Kidney glomerular epithelial cell (primary cell): Measurements from ENCODE around the gene SLX4IP.

Source experiments
- DNase-seq: peaks from one replicate; lab custom pipeline; 2025; lab: John Stamatoyannopoulos, UW

SLX4IP gene

GRCh38 chr20:10635476-10636208 is 200.5 kb downstream of the SLX4IP start:
- no peak for DNase-seq

- DNase-seq = no peak
These were observed 201.3 kb downstream of the SLX4IP start for GRCh38 chr20:10636326-10636818.

- no peak for DNase-seq
These were observed 202.0 kb downstream of the SLX4IP start for GRCh38 chr20:10637031-10637559.

DNA sequence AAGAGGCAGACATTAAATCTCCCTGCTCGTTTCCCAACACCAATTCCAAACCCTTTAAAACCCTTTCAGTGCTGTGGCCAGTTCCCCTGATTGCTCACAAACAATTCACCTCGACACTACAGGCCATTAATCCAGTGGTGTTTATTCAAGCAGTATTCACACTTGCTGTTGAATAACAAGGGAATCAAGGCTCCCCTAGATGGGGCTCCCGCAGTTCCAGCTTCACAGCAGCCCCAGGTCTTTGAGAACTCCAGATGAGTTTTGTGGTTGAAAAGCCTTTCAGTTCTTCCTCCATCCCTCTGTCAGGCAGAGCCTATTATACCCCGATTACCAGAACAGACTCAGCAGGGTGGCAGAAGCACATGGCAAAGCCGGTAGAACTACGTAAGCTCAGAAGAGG is 202.5 kb downstream of the SLX4IP start:
- DNase-seq = no peak

DNA sequence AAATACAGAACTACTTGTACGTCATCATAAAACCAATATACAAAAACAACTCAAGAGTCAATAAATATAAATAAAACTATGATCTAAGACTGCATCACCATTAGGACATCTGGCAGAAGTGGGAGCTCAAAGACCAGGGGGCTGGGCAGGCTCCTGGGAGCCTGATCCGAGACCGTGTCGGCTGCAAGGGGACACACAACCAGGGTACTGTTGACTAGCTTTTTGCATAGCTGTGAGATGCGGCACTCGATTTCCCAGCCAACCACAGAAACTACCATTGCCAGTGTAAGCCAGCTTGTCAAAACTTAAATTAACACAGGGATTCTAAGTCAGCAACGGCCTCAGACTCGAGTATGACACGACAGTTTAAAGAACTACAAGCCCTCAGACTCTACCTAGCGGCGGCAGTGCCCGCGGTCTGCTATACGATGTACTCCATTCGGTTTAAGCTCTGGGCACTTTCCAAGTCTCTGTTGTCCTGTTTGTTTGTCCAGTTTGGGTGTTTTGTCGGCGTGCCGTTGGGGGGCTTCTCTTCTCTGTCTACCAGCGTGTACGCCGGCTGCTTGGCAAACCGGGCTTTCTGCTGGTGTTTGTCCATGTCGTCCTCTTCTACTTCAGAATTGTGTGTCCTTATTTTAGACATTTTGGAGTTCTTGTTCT is 204.1 kb downstream of the SLX4IP start:
- DNase-seq = no peak

DNA sequence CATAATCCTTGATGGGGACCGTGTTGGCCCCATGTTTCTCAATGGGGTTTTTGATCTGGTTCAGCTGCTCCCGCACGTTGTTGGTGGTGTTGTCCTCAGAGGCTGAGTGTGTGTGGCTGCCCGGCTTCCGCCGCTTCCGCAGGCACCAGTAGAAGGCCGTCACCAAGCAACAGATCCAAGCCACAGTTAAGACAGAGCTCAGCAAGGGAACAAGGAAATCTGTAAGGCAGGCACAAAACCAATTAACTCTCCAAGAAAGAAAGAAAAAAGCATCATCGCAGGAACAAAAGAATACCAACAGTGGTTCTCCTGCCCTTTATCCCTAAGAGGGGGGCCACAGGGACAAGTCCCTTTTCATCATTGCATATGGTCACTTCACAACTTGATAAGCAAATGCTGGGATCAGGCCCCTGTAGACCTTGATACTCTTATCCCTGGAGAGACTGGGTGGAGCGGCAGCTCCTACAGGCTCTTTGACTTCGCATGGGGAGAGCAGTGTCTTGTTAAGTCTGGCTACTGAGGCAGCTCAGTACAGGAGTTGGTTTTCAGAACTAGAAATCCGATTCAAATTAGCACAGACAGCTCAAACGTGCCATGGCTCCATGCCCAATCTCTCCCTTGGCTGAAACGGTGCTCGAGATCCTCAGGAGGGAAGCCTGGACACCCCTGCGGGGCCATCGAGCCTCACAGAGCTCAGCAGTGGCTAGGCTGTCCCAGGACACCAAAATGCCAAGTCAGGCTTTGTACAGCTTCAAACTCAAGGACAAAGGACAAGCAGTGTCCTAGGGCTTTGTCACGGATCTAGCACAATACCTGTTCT is 204.8 kb downstream of the SLX4IP start:
- no peak for DNase-seq

GRCh38 chr20:10640897-10641296 is 205.8 kb downstream of the SLX4IP start:
- no peak for DNase-seq

- DNase-seq = no peak
These were observed 206.4 kb downstream of the SLX4IP start for GRCh38 chr20:10641467-10641866.

- DNase-seq = no peak
These were observed 206.8 kb downstream of the SLX4IP start for GRCh38 chr20:10641893-10642292.

DNA sequence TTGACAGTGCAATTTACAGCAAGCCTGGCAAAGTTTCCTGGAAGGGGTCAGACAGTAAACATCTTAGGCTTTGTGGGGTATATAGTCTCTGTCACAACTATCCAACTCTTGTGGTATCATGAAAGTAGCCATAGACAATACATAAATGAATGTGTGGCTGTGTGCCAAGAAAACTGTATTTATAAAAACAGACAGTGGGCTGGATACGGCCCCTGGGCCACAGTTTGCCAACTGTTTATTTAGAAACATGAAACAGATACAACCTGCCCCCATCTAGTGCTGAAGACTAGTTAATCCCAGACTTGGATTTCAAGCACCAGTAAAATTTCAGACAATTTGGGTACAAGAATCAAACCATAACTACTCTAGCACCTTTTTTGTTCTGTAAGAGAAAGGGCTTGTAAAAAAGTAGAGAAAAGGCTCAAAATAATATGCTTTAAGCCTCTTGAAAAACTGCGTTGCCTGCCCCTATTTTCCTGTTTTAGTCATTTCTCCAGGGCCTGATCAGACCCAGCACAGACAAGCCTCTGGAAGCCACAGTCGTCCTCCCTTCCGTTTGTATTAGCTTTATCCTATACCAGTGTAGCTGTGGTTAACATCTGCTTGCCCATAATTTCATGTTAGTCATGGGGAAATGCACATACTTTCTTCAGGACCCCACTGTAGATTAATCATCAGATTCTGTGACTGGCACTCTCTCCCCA is 207.9 kb downstream of the SLX4IP start:
- DNase-seq = no peak

- no peak for DNase-seq
These were observed 208.4 kb downstream of the SLX4IP start for GRCh38 chr20:10643560-10643873.

GRCh38 chr20:10644458-10645204 is 209.5 kb downstream of the SLX4IP start:
- no peak for DNase-seq

DNA sequence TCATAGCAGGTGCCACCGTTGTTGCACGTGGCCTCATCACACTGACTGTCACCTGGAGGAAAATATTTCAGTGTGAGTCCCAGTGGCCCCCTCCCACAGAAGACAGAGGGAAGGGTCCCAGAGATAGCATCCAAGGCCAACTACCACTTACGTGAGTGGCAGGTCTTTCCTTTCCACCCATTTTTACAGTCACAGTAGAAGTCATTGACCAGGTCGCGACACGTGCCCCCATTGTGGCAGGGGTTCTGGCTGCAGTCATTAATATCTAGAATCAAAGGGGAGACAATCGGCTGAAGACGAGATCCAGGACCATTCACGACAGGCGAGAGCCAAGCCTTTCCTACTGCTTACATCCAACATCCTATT is 210.1 kb downstream of the SLX4IP start:
- no peak for DNase-seq

- DNase-seq = no peak
These were observed 210.9 kb downstream of the SLX4IP start for GRCh38 chr20:10646006-10646405.

DNA sequence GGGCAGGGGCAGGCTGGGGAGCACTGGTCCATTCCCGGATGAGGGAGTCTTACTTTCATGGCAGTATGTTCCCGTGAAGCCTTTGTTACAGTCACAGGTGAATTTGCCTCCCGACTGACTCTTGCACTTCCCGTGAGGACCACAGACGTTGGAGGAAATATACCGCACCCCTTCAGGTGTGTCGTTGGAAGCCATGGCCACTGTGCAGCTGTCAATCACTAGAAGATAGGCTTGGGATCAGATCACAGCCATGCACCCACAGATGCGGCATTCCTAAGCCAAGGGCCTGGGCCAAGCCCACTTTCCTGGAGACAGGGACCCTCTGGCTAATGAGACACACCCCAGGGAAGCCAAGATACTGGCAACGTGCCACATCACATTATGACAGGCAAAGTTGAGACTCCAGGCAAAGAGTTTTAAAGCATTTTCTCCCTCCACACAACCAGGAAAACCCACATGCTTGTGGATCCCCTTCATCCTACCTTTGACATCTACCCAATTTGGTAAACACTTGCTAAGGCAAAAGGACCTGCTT is 211.8 kb downstream of the SLX4IP start:
- no peak for DNase-seq

DNA sequence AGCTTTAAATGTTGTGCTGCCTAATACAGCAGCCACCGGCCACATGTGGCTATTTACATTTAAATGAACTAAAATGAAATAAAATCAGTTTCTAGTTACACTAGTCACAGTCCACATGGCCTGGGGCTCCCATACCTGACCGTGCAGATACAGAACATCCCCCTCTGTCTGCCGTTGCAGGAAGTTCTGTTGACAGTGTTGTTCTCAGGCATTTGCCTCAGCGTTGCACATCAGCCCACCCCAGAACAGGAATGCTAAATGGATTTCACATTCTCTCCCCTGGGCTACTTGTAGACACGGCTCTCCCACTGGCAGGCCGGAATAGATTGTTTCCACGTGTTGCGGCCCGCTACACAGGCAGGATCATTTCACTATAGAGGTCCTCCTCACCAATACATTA is 212.4 kb downstream of the SLX4IP start:
- DNase-seq = no peak

DNA sequence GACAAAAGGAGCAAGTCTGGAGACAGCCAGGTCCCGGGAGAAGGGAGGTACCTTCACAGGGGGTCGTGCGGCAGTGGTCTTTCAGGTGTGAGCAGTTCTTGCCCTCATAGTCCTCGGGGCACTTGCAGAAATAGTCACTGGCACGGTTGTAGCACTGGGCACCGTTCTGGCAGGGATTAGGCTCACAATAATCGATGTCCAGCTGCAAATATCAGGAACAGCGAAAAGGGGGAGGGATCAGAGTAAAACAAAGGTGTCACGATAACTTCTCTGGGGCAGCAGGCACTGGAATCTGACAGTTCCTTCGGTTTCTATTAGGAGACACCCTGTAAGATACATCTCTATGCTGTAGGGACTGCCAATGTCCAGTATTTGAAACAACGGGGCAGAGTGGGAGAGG is 212.8 kb downstream of the SLX4IP start:
- no peak for DNase-seq

DNA sequence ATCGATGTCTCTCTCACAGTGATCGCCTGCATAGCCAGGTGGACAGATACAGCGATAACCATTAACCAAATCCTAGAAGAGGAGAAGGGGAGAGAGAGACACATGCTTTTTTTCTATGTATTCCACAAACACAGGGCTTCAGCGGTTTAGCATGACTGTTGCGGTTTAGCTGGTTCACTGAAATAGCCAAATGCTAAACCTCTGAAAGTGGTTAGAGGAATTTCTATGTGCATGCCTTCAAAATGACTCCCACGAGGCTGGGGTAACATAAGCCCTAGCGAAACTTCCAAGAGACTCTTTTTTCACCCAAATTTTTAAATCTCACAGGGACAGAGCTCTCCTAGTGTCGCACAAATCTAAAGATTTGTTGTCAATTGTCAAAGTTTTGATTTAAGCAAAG is 213.5 kb downstream of the SLX4IP start:
- peak; percentile 73 for DNase-seq

DNA sequence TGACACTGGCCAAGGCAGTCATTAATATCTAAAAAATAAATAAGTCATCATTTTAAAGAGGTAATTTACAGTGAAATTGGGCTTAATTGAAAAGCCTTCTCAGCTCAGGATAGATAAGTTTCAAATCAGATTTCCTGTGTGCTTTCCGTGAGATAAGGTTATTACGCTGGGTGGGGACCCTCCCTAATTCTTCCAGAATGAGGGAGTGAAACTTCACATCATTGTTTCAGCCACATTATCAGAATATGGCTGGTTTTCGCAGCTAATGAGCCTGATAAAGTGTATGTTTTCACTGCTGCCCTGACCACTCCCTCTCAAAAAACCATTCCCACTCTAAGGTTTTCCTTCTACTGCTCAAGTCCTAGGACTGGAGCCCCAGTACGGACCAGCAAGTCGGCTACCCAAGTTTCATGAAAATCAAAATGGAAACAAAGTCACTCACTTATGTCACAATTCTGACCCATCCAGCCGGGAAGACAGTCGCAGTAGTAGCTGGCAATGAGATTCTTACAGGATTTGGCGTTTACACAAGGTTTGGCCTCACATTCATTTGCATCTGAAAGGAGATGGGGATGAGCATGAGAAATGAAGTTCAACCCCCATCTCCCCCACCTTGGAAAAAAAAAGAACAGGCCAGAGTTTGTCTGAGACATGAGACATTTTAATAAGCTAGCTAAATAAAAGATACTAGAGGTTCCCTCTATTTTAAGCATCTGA is 214.1 kb downstream of the SLX4IP start:
- no peak for DNase-seq

DNA sequence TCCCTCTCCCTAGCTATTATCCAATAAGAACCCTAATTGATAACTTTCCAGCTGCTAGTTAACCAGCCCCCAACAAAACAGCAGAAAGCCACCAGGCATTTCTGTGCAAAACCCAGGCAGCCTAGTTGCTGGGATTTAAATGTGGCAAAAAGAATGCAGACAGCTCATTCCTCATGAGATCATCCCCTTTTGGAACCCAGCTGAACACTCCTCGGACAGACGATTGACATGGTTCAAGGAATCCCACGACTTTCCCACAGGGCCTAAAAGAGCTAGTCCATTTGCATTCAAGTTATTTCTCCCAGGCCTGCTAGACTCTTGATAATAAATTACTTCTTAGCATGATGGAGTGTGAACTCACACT is 214.7 kb downstream of the SLX4IP start:
- DNase-seq = peak; percentile 93
